ENCODE measurements around the gene COL20A1.

The COL20A1 gene

DNA sequence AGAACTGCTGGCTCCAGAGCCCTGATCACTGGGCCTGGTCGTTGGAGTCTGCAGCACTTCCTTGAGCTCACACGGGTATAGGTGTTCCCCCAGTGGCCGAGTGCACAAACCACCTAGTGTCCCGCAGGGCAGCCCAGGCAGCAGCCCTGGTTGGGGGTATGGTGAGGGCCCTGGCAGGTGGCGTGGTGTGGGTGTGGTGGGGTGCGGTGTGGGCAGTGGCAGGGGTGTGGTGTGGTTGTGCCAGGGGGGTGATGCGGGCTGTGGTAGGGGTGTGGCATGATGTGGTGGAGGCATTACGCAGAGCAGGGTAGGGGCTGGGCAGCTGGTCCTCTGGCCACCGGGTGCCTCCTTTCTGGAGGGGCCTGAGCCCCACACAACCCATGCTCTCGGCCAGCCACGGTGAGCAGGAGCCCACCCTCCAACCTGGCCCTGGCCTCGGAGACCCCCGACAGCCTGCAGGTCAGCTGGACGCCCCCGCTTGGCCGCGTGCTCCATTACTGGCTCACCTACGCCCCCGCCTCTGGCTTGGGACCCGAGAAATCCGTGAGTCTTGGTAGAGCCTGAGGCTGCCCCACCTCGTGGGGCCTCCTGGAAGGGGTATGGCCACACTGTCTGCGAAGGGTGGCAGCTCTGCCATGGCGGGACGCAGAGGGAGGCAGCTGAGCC lies 20.5 kb downstream of the COL20A1 start (continued):
- no peak for TF ChIP-seq PATZ1 (tag by site-specific recombination; IDR thresholded peaks at IDR 0.05)

GRCh38 chr20:63314015-63314471 lies 21.1 kb downstream of the COL20A1 start:
- no peak overlapping the region for H3K27ac ChIP-seq (ENCODE audit: extremely low read depth, low read depth, low read length)
- POLR2A ChIA-PET: no interaction called here
- no peak for TF ChIP-seq ZNF654 (tag by site-specific recombination; IDR thresholded peaks at IDR 0.05; ENCODE audit: low read depth)
- TF ChIP-seq GLI2 (tag by site-specific recombination; IDR thresholded peaks at IDR 0.05; ENCODE audit: borderline replicate concordance, low read depth): no peak
- TF ChIP-seq ZNF76 (tag by site-specific recombination; IDR thresholded peaks at IDR 0.05; ENCODE audit: borderline replicate concordance, low read depth): no peak
- TF ChIP-seq ZNF248 (tag by site-specific recombination; IDR thresholded peaks at IDR 0.05): no peak
- no peak for TF ChIP-seq SETDB1 (IDR thresholded peaks at IDR 0.05; ENCODE audit: insufficient read length, low read length)
- TF ChIP-seq ZNF354C (tag by site-specific recombination; IDR thresholded peaks at IDR 0.05; ENCODE audit: borderline replicate concordance, low read depth): no peak
- no peak for TF ChIP-seq MEIS1 (CRISPR knock-in tag; IDR thresholded peaks at IDR 0.05; ENCODE audit: borderline replicate concordance)
- TF ChIP-seq ZNF16 (tag by site-specific recombination; IDR thresholded peaks at IDR 0.05; ENCODE audit: low read depth): no peak
- TF ChIP-seq, protein P1, sequence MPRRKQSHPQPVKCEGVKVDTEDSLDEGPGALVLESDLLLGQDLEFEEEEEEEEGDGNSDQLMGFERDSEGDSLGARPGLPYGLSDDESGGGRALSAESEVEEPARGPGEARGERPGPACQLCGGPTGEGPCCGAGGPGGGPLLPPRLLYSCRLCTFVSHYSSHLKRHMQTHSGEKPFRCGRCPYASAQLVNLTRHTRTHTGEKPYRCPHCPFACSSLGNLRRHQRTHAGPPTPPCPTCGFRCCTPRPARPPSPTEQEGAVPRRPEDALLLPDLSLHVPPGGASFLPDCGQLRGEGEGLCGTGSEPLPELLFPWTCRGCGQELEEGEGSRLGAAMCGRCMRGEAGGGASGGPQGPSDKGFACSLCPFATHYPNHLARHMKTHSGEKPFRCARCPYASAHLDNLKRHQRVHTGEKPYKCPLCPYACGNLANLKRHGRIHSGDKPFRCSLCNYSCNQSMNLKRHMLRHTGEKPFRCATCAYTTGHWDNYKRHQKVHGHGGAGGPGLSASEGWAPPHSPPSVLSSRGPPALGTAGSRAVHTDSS (tag by site-specific recombination; IDR thresholded peaks at IDR 0.05): no peak
- TF ChIP-seq WT1 (tag by site-specific recombination; IDR thresholded peaks at IDR 0.05): no peak
- TF ChIP-seq ZSCAN16 (tag by site-specific recombination; IDR thresholded peaks at IDR 0.05): no peak
- no peak for TF ChIP-seq KLF7 (tag by site-specific recombination; IDR thresholded peaks at IDR 0.05; ENCODE audit: borderline replicate concordance)
- TF ChIP-seq, protein P2, sequence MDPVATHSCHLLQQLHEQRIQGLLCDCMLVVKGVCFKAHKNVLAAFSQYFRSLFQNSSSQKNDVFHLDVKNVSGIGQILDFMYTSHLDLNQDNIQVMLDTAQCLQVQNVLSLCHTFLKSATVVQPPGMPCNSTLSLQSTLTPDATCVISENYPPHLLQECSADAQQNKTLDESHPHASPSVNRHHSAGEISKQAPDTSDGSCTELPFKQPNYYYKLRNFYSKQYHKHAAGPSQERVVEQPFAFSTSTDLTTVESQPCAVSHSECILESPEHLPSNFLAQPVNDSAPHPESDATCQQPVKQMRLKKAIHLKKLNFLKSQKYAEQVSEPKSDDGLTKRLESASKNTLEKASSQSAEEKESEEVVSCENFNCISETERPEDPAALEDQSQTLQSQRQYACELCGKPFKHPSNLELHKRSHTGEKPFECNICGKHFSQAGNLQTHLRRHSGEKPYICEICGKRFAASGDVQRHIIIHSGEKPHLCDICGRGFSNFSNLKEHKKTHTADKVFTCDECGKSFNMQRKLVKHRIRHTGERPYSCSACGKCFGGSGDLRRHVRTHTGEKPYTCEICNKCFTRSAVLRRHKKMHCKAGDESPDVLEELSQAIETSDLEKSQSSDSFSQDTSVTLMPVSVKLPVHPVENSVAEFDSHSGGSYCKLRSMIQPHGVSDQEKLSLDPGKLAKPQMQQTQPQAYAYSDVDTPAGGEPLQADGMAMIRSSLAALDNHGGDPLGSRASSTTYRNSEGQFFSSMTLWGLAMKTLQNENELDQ (tag by site-specific recombination; IDR thresholded peaks at IDR 0.05; ENCODE audit: low read depth): no peak
- TF ChIP-seq PRDM4 (tag by site-specific recombination; IDR thresholded peaks at IDR 0.05): no peak
- TF ChIP-seq, protein P3, sequence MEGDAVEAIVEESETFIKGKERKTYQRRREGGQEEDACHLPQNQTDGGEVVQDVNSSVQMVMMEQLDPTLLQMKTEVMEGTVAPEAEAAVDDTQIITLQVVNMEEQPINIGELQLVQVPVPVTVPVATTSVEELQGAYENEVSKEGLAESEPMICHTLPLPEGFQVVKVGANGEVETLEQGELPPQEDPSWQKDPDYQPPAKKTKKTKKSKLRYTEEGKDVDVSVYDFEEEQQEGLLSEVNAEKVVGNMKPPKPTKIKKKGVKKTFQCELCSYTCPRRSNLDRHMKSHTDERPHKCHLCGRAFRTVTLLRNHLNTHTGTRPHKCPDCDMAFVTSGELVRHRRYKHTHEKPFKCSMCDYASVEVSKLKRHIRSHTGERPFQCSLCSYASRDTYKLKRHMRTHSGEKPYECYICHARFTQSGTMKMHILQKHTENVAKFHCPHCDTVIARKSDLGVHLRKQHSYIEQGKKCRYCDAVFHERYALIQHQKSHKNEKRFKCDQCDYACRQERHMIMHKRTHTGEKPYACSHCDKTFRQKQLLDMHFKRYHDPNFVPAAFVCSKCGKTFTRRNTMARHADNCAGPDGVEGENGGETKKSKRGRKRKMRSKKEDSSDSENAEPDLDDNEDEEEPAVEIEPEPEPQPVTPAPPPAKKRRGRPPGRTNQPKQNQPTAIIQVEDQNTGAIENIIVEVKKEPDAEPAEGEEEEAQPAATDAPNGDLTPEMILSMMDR (tag by site-specific recombination; IDR thresholded peaks at IDR 0.05): no peak
- TF ChIP-seq ZNF785 (tag by site-specific recombination; IDR thresholded peaks at IDR 0.05): no peak
- TF ChIP-seq, protein P4, sequence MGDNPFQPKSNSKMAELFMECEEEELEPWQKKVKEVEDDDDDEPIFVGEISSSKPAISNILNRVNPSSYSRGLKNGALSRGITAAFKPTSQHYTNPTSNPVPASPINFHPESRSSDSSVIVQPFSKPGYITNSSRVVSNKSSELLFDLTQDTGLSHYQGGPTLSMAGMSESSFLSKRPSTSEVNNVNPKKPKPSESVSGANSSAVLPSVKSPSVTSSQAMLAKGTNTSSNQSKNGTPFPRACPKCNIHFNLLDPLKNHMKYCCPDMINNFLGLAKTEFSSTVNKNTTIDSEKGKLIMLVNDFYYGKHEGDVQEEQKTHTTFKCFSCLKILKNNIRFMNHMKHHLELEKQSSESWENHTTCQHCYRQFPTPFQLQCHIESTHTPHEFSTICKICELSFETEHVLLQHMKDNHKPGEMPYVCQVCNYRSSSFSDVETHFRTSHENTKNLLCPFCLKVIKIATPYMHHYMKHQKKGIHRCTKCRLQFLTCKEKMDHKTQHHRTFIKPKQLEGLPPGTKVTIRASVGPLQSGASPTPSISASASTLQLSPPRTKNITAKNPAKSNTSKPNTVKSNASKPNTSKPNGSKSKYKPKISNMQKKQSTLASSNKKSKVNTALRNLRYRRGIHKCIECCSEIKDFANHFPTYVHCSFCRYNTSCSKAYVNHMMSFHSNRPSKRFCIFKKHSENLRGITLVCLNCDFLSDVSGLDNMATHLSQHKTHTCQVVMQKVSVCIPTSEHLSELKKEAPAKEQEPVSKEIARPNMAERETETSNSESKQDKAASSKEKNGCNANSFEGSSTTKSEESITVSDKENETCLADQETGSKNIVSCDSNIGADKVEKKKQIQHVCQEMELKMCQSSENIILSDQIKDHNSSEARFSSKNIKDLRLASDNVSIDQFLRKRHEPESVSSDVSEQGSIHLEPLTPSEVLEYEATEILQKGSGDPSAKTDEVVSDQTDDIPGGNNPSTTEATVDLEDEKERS (tag by site-specific recombination; IDR thresholded peaks at IDR 0.05): no peak
- H3K36me3 ChIP-seq (ENCODE audit: control insufficient read depth in 2 of 2, insufficient read depth in 1 of 2, low read length in 2 of 2): no peaks in the 10 kb centered on the region
- H3K9me3 ChIP-seq (ENCODE audit: control insufficient read depth, insufficient read depth, low read depth, low read length): no peaks in the 10 kb centered on the region
- CTCF ChIA-PET: interaction anchor here (0.8 to 1.1 kb wide), 2 partner anchors 68 kb away, joined by 4 to 6 read pairs; no protein-coding TSS in a partner anchor
- no peaks in the 10 kb centered on the region for H3K4me1 ChIP-seq (ENCODE audit: control insufficient read depth, insufficient read depth, low read length)
- H3K4me3 ChIP-seq (ENCODE audit: low read depth, low read length): no peak overlapping the region

All from HEK293 (cell line).